ENCODE results near the gene SMIM7. TPM values are rescaled to one million over a fixed set of nuclear protein-coding genes. Genes with fewer than 3 reads are reported as not detected.

The SMIM7 gene
- total RNA-seq, 2 experiments from 2014 or later, result 55.4 to 60.0 TPM

Other genes with a start within 250 kb of the SMIM7 start
- 10 to 100 TPM; 40.7 to 42.6 TPM for gene EPS15L1, start 188.2 kb downstream of the SMIM7 start, total RNA-seq
- not detected for gene CALR3, start 164.0 kb downstream of the SMIM7 start, total RNA-seq
- 1 to 10 TPM; 3.5 to 3.6 TPM for gene C19orf44, start 163.8 kb downstream of the SMIM7 start, total RNA-seq
- gene CHERP, start 117.7 kb downstream of the SMIM7 start, total RNA-seq, result 10 to 100 TPM; 66.5 to 74.5 TPM
- 10 to 100 TPM; 46.2 to 46.3 TPM for gene SLC35E1, start 87.7 kb downstream of the SMIM7 start, total RNA-seq
- gene MED26, start 31.9 kb downstream of the SMIM7 start, total RNA-seq, result 10 to 100 TPM; 16.0 to 21.3 TPM
- gene TMEM38A, start 995 bp upstream of the SMIM7 start, total RNA-seq, result under 1 TPM; 0.87 to 0.88 TPM
- gene NWD1, start 59.7 kb upstream of the SMIM7 start, total RNA-seq, result not detected
- 10 to 100 TPM; 29.1 to 30.5 TPM for gene SIN3B, start 169.3 kb upstream of the SMIM7 start, total RNA-seq
- gene F2RL3, start 228.9 kb upstream of the SMIM7 start, total RNA-seq, result under 1 TPM; 0.12 to 0.59 TPM

All from activated CD8-positive, alpha-beta memory T cell treated with anti-CD3 and anti-CD28 coated beads, Interleukin-2, amount 10 ng/mL, durations not matched to agents 7 days and 5 days (primary cell).